ENCODE data around the gene CDK5R2.
A peak's percentile ranks its signal among the peaks of the same experiment; 100 is the strongest.

CDK5R2 gene

DNA sequence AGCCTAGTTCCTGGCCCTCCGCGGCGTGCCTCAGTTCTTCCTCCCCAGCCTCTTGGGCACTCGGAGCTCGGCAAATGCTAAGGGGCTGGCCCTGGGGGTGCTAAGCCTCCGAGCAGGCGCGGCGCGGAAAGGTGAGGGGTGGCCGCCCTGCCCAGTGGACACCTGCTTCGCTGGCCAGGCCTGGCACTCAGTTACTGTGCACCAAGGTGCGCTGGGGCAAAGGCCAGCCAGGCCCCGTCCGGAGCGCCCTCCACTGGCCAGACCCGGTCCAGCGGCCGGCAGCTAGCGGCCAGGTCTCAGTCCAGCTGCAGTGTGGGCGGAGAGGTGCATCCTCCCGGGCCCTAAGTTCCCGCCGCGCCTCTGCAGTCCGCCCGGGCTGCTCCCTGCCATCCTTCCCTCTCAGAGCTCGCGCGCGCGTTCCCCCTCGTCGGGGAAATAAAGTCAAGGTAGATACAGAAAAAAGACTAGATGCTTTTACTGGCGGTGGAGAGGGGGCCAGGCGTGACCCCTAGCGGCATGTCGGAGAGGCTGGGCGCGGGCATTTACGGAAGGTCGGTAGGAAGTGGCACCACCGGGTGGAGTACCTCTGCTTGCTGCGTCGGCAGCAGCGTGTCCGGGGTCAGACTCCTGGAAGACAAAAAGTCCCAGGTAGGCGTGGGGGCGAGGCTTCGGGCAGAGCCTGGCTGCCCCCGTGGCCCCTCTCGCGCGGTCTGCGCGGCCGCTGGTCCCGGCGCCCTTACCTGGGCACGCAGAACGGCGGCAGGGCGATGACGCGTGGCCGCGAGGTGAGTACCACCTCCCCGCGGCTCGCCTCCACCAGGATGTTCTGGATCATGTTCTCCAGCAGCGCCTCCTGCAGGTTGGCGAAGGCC lies 43.2 kb downstream of the CDK5R2 start:
- DNase-seq (peak; percentile 69), ATAC-seq (peak; percentile 20)

DNA sequence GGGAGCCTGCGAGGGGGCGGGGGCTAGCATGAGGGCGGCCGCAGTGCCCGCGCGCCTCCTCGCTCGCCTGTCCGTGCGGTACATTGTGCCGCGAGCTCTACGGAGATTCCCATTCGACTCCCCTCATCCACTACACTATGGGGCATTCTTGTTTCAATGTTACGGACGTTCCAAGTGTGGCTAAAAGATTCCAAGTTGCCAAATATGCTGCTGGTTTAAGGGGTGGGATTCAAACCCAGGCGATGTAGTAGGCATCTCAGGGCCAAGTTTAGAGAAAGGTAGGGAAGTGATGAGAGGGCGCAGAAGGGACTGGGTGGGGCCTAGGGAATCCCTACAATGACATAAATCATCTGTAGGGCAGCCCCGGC lies 43.8 kb downstream of the CDK5R2 start:
- no peak for DNase-seq
- ATAC-seq, result no peak

DNA sequence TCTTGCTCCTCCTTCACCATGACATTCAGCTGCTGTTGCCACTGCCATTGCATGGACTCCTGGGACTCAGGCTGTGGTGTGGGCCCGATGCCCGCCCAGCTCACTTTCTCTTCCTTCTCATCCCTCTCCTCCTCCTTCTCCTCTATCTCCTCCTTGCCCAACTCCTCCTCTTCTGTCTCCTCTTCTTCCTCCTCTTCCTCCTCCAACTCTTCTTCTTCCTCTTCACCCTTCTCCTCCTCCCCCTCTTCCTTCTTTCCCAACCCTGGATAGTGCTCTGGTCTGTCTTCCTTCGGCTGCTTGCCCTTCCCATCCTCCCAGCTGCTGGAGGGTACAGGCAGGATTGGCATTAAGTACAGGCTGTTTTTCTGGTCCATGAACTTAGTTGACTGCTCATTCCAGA lies 44.5 kb downstream of the CDK5R2 start:
- DNase-seq, result no peak
- no peak for ATAC-seq

DNA sequence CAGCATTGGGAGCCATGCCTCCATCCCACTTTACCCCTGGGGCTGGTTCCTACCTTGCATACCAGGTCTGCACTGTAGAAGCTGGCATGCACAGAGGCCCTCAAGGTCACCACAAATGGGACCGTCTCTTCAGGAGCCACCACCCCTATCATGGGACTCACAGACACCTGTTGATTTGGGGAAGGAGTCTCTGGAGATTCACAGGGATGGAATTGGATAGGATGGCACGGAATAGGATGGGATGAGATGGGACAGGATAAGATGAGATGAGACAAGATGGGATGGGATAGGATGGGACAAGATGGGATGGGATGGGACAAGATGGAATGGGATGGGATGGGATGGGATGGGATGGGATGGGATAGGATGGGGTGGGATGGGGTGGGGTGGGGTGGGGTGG lies 49.8 kb downstream of the CDK5R2 start:
- DNase-seq (no peak), ATAC-seq (no peak)

DNA sequence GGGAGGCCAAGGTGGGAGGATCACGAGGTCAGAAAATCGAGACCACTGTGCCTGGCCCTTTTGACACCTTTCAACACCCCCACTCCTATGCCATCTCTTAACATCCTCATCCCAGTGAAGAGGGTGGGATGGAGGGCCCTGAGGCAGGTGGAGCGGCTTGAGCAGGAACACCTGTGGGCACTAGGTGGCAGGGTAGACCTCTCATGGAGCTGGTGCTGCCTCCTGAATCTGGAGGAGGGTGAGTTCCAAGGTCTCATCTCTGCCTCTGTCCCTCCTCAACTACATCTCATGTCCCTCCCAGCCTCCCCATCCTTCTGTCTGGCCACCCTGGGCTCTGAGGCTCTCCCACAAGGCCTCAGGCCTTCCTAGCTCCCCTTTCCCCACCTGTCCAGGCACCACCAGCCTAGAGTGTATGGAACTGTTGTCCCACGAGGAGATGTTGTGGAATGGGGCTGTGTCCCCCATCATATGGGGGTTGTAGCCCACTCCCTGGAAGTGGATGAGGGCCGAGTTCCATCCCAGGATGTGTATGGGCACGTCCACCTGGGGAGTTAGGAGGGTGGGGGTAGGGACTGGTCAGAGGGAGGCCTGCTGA lies 50.8 kb downstream of the CDK5R2 start:
- ATAC-seq, result peak; percentile 66
- peak; percentile 24 for DNase-seq

DNA sequence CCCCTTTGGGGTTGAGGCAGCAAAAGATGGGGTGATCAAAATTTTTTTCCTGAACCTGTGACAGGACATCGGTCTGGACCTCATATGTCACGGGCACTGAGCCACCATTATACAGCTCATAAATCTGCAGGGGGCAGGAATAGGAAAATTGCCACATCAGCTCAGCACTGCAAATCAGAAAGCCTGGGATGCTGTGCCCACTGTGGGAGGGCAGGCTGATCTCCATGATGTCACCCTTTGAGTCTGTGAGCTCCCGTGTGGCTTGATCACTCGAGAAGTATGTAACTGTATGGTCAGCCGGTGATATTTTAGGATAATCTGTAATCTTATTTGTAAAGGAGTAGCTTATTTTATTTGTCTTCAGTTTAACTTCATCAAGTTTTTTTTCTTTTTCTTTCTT lies 51.4 kb downstream of the CDK5R2 start:
- no peak for DNase-seq
- no peak for ATAC-seq

Measured in stimulated activated naive CD8-positive, alpha-beta T cell treated with anti-CD3 and anti-CD28 coated beads, Interleukin-15, Interleukin-2, amounts not matched to agents 100 U/mL and 50 U/mL, for 24 hours (primary cell).